H9 (cell line): ENCODE measurements around the gene C4orf33. TPM values are rescaled to one million over a fixed set of nuclear protein-coding genes. Genes with fewer than 3 reads are reported as not detected.

Source experiments
- DNase-seq: peaks from one replicate; pipeline ENCODE4 v3.0.0-alpha.2; 2017
- H2AFZ ChIP-seq: one replicate; pipeline ENCODE4 v1.6.1; 2013; ENCODE audit warnings: mild to moderate bottlenecking, low read length, control low read depth, moderate library complexity
- H2AK5ac ChIP-seq: 2 replicates; pipeline ENCODE4 v1.6.1; 2013; ENCODE audit warnings: low read length, control low read depth, mixed read lengths; ENCODE audit not compliant: insufficient read length
- H2BK120ac ChIP-seq: one replicate; pipeline ENCODE4 v1.6.1; 2013; ENCODE audit warnings: low read depth, mild to moderate bottlenecking, low read length, control low read depth, inconsistent platforms; ENCODE audit not compliant: poor library complexity, severe bottlenecking
- H2BK12ac ChIP-seq: 2 replicates; pipeline ENCODE4 v1.6.1; 2013; ENCODE audit warnings: low read length, control low read depth, mixed read lengths, low read depth; ENCODE audit not compliant: insufficient read length
- H2BK15ac ChIP-seq: 2 replicates; pipeline ENCODE4 v1.6.1; 2013; ENCODE audit warnings: low read depth, low read length, control low read depth
- H2BK20ac ChIP-seq: one replicate; pipeline ENCODE4 v1.6.1; 2013; ENCODE audit warnings: low read depth, mild to moderate bottlenecking, low read length, control low read depth, inconsistent platforms; ENCODE audit not compliant: poor library complexity, severe bottlenecking
- H2BK5ac ChIP-seq: 2 replicates; pipeline ENCODE4 v1.6.1; 2013; ENCODE audit warnings: low read length, control low read depth, mixed read lengths; ENCODE audit not compliant: insufficient read length
- H3K14ac ChIP-seq: 2 replicates; pipeline ENCODE4 v1.6.1; 2013; ENCODE audit warnings: low read length, control low read depth; ENCODE audit not compliant: insufficient read depth
- H3K18ac ChIP-seq: 2 replicates; pipeline ENCODE4 v1.6.1; 2013; ENCODE audit warnings: low read depth, mild to moderate bottlenecking, mixed read lengths, low read length, control low read depth; ENCODE audit not compliant: insufficient read length
- H3K23ac ChIP-seq: 2 replicates; pipeline ENCODE4 v1.6.1; 2013; ENCODE audit warnings: low read length, control low read depth, mixed read lengths, low read depth; ENCODE audit not compliant: insufficient read length
- H3K23me2 ChIP-seq: 2 replicates; pipeline ENCODE4 v1.6.1; 2013; ENCODE audit warnings: low read depth, mild to moderate bottlenecking, mixed read lengths, low read length, control low read depth; ENCODE audit not compliant: insufficient read length, poor library complexity, severe bottlenecking
- H3K27ac ChIP-seq: 2 replicates; pipeline ENCODE4 v1.5.1; 2013; ENCODE audit warnings: low read length, control low read depth, mixed read lengths, low read depth; ENCODE audit not compliant: insufficient read length
- H3K27me3 ChIP-seq: 2 replicates; pipeline ENCODE4 v1.6.1; 2013; ENCODE audit warnings: low read length, control low read depth, inconsistent platforms; ENCODE audit not compliant: insufficient read depth
- H3K4ac ChIP-seq: 2 replicates; pipeline ENCODE4 v1.6.1; 2013; ENCODE audit warnings: low read depth, mild to moderate bottlenecking, control low read depth, inconsistent platforms, low read length, moderate library complexity
- H3K4me1 ChIP-seq: 2 replicates; pipeline ENCODE4 v1.6.1; 2013; ENCODE audit warnings: low read length, control low read depth, inconsistent platforms; ENCODE audit not compliant: insufficient read depth
- H3K4me2 ChIP-seq: 2 replicates; pipeline ENCODE4 v1.6.1; 2013; ENCODE audit warnings: low read length, control low read depth, mixed read lengths; ENCODE audit not compliant: insufficient read length, insufficient read depth
- H3K56ac ChIP-seq: 2 replicates; pipeline ENCODE4 v1.6.1; 2013; ENCODE audit warnings: low read depth, mild to moderate bottlenecking, mixed read lengths, low read length, control low read depth; ENCODE audit not compliant: insufficient read length
- H3K79me1 ChIP-seq: 2 replicates; pipeline ENCODE4 v1.6.1; 2013; ENCODE audit warnings: low read depth, mild to moderate bottlenecking, moderate library complexity, low read length, control low read depth, inconsistent platforms; ENCODE audit not compliant: insufficient read depth, poor library complexity, severe bottlenecking
- H3K79me2 ChIP-seq: 2 replicates; pipeline ENCODE4 v1.6.1; 2013; ENCODE audit warnings: low read length, control low read depth, inconsistent platforms; ENCODE audit not compliant: insufficient read depth
- H3K9ac ChIP-seq: 2 replicates; pipeline ENCODE4 v1.6.1; 2013; ENCODE audit warnings: low read length, control low read depth, mixed read lengths; ENCODE audit not compliant: insufficient read length; ENCODE audit errors: extremely low read depth
- H3K9me3 ChIP-seq: one replicate; pipeline ENCODE4 v1.6.1; 2013; ENCODE audit warnings: low read depth, low read length, inconsistent platforms; ENCODE audit not compliant: control insufficient read depth
- H3T11ph ChIP-seq: one replicate; pipeline ENCODE4 v1.6.1; 2013; ENCODE audit warnings: mild to moderate bottlenecking, low read length, control low read depth, inconsistent platforms
- H4K20me1 ChIP-seq: one replicate; pipeline ENCODE4 v1.6.1; 2013; ENCODE audit not compliant: control insufficient read depth, insufficient read length, insufficient read depth
- H4K5ac ChIP-seq: 2 replicates; pipeline ENCODE4 v1.6.1; 2013; ENCODE audit warnings: low read depth, mild to moderate bottlenecking, mixed read lengths, low read length, control low read depth; ENCODE audit not compliant: insufficient read length
- H4K8ac ChIP-seq: replicated peaks from 2 replicates; pipeline ENCODE4 v1.6.1; 2013; ENCODE audit warnings: low read length, control low read depth, mixed read lengths, low read depth; ENCODE audit not compliant: insufficient read length
- H4K91ac ChIP-seq: 2 replicates; pipeline ENCODE4 v1.6.1; 2013; ENCODE audit warnings: low read depth, mild to moderate bottlenecking, moderate library complexity, mixed read lengths, low read length, control low read depth; ENCODE audit not compliant: insufficient read length
- H3K27ac Mint-ChIP-seq, 3 experiments: 2 replicates in 2 of 3; 3 replicates in 1 of 3; pipeline ENCODE4 v1.8.0; 2020 to 2021; ENCODE audit warnings: mixed read lengths in 3 of 3, mild to moderate bottlenecking in 1 of 3, moderate library complexity in 1 of 3
- H3K27me3 Mint-ChIP-seq: 2 replicates; pipeline ENCODE4 v1.8.0; 2021; ENCODE audit warnings: low read depth, mild to moderate bottlenecking, moderate library complexity, mixed read lengths
- H3K36me3 Mint-ChIP-seq, 3 experiments: 2 replicates in 2 of 3; 3 replicates in 1 of 3; pipeline ENCODE4 v1.8.0; 2020 to 2021; ENCODE audit warnings: low read depth in 3 of 3, mixed read lengths in 3 of 3; ENCODE audit not compliant: insufficient read depth in 1 of 3
- H3K4me1 Mint-ChIP-seq, 2 experiments: 2 replicates each; pipeline ENCODE4 v1.8.0; 2020; ENCODE audit warnings: mixed read lengths in 2 of 2
- H3K4me3 Mint-ChIP-seq, 2 experiments: 2 replicates in 1 of 2; 3 replicates in 1 of 2; pipeline ENCODE4 v1.8.0; 2020 to 2021; ENCODE audit warnings: mild to moderate bottlenecking in 2 of 2, mixed read lengths in 2 of 2, moderate library complexity in 1 of 2
- H3K9me3 Mint-ChIP-seq, 2 experiments: 2 replicates in 1 of 2; 3 replicates in 1 of 2; pipeline ENCODE4 v1.8.0; 2020; ENCODE audit warnings: mild to moderate bottlenecking in 2 of 2, mixed read lengths in 2 of 2, moderate library complexity in 1 of 2
- WGBS: extraction: QIAGEN DNeasy Blood & Tissue Kit; methylation state at CpG from one replicate; pipeline ENCODE4 v1.1.7; 2013; ENCODE audit warnings: missing lambda C conversion rate, low lambda C conversion rate, mixed read lengths; ENCODE audit not compliant: insufficient read length; ENCODE audit errors: extremely low coverage; 5-methylcytosine and 5-hydroxymethylcytosine counted together
- total RNA-seq: library from RNA; stranded (reverse); gene quantifications from 2 replicates; pipeline ENCODE4 v1.2.1, GENCODE V29; 2021
- TF ChIP-seq, protein P1 (sequence below): fragments of 200-600 bp; sonication (generic); conservative IDR thresholded peaks from 3 replicates; pipeline ENCODE4 v1.8.0; 2021; ENCODE audit warnings: antibody characterized with exemption, mild to moderate bottlenecking

Gene C4orf33
- total RNA-seq, 1 experiment from 2014 or later, result 7.4 TPM

DNA sequence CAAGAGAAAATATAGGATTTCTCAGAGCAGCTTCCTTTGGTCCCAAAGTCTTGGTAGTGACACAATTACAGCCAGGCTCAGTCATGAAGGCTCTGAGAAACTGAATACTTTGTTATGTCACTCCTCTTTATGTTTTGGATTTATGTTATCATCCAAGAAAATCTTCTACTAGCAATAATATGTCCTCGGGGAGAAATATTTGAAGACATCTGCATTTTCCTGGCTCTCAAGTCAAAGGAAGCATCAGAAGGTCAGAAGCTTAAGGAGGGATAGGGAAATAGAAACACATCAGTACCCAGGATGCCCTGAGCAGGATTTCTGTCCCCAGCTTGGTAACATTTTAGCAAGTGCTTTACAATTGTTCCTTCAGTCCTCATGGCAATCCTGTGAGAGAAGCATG is 54.0 kb downstream of the C4orf33 start:
- Histone ChIP-seq H3K23me2 (no peaks in the 10 kb centered on the region), H2BK120ac (no peak overlapping the region), H3K4me2 (no peak overlapping the region), H4K91ac (no peak overlapping the region), H3K23ac (no peak overlapping the region), H3K4ac (no peak overlapping the region), H2BK15ac (no peak overlapping the region), H3T11ph (no peak overlapping the region), H4K5ac (no peak overlapping the region), H3K27me3 (no peaks in the 10 kb centered on the region), H3K14ac (no peak overlapping the region), H3K9me3 (no peaks in the 10 kb centered on the region), H3K4me1 (no peaks in the 10 kb centered on the region), H2BK12ac (no peak overlapping the region), H3K27ac (no peak overlapping the region), H3K9ac (no peak overlapping the region), H2BK5ac (no peak overlapping the region), H2BK20ac (no peak overlapping the region), H4K20me1 (no peaks in the 10 kb centered on the region), H3K79me1 (no peaks in the 10 kb centered on the region), H3K79me2 (no peaks in the 10 kb centered on the region), H3K56ac (no peak overlapping the region), H2AFZ (no peak overlapping the region), H4K8ac (no peak overlapping the region), H3K18ac (peak overlapping the region; percentile 58), H2AK5ac (no peak overlapping the region)
- Mint-ChIP-seq H3K9me3 (no peaks in the 10 kb centered on the region), H3K27ac (no peak overlapping the region), H3K4me1 (peaks cover 0 to 4% of the 10 kb centered on the region in 2 experiments; a peak in 1 of 4 replicates), H3K4me3 (no peak overlapping the region), H3K36me3 (no peaks in the 10 kb centered on the region), H3K27me3 (no peaks in the 10 kb centered on the region)
- no peak for DNase-seq
- TF ChIP-seq, protein P1, sequence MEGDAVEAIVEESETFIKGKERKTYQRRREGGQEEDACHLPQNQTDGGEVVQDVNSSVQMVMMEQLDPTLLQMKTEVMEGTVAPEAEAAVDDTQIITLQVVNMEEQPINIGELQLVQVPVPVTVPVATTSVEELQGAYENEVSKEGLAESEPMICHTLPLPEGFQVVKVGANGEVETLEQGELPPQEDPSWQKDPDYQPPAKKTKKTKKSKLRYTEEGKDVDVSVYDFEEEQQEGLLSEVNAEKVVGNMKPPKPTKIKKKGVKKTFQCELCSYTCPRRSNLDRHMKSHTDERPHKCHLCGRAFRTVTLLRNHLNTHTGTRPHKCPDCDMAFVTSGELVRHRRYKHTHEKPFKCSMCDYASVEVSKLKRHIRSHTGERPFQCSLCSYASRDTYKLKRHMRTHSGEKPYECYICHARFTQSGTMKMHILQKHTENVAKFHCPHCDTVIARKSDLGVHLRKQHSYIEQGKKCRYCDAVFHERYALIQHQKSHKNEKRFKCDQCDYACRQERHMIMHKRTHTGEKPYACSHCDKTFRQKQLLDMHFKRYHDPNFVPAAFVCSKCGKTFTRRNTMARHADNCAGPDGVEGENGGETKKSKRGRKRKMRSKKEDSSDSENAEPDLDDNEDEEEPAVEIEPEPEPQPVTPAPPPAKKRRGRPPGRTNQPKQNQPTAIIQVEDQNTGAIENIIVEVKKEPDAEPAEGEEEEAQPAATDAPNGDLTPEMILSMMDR, result no peak
- WGBS, result no CpG with 5 or more reads among the region's 1 CpG
